HEK293 (cell line): ENCODE data around the gene SHC4.

Experiments used
- GLI4 ChIP-seq: fragments of 450-650 bp; formaldehyde crosslinking; IDR thresholded peaks from 2 replicates; pipeline ENCODE4 v1.5.1; 2016; ENCODE audit warnings: missing biosample characterization, missing genetic modification characterization
- HOXC10 ChIP-seq: sonication (generic); formaldehyde crosslinking; IDR thresholded peaks from 2 replicates; pipeline ENCODE4 v1.8.1; 2023; ENCODE audit warnings: mild to moderate bottlenecking, missing genetic modification reagents
- SALL2 ChIP-seq: fragments of 450-650 bp; formaldehyde crosslinking; IDR thresholded peaks from 2 replicates; pipeline ENCODE4 v1.5.0; 2017; ENCODE audit warnings: missing biosample characterization, mild to moderate bottlenecking, missing genetic modification characterization, borderline replicate concordance
- SP2 ChIP-seq: fragments of 450-650 bp; formaldehyde crosslinking; IDR thresholded peaks from 2 replicates; pipeline ENCODE4 v1.5.1; 2016; ENCODE audit warnings: missing biosample characterization, missing genetic modification characterization
- SP7 ChIP-seq: fragments of 450-650 bp; formaldehyde crosslinking; IDR thresholded peaks from 2 replicates; pipeline ENCODE4 v1.5.1; 2016; ENCODE audit warnings: missing biosample characterization, missing genetic modification characterization
- TCF7L2 ChIP-seq: IDR thresholded peaks from 2 replicates; pipeline ENCODE4 v1.6.1; 2011; ENCODE audit warnings: low read depth, mild to moderate bottlenecking, inconsistent platforms, low read length, moderate library complexity, borderline replicate concordance
- ZBTB17 ChIP-seq: fragments of 450-650 bp; formaldehyde crosslinking; IDR thresholded peaks from 2 replicates; pipeline ENCODE4 v1.5.1; 2016; ENCODE audit warnings: missing biosample characterization, missing genetic modification characterization
- ZFP69B ChIP-seq: fragments of 450-650 bp; formaldehyde crosslinking; IDR thresholded peaks from 2 replicates; pipeline ENCODE4 v1.5.1; 2016; ENCODE audit warnings: missing biosample characterization, missing genetic modification characterization
- ZNF10 ChIP-seq: fragments of 450-650 bp; formaldehyde crosslinking; IDR thresholded peaks from 2 replicates; pipeline ENCODE4 v1.5.1; 2017; ENCODE audit warnings: missing biosample characterization, missing genetic modification characterization
- ZNF155 ChIP-seq: fragments of 450-650 bp; formaldehyde crosslinking; IDR thresholded peaks from 2 replicates; pipeline ENCODE4 v1.5.1; 2016; ENCODE audit warnings: missing biosample characterization, missing genetic modification characterization
- ZNF510 ChIP-seq: fragments of 450-650 bp; formaldehyde crosslinking; IDR thresholded peaks from 2 replicates; pipeline ENCODE4 v1.5.1; 2018; ENCODE audit warnings: mild to moderate bottlenecking, missing genetic modification characterization, missing biosample characterization; ENCODE audit not compliant: insufficient replicate concordance
- ZNF626 ChIP-seq: fragments of 450-650 bp; sonication (Bioruptor Pico); formaldehyde crosslinking; IDR thresholded peaks from 2 replicates; pipeline ENCODE4 v1.5.1; 2018; ENCODE audit warnings: missing biosample characterization, missing genetic modification characterization, inconsistent platforms
- ZNF658 ChIP-seq: fragments of 450-650 bp; formaldehyde crosslinking; IDR thresholded peaks from 2 replicates; pipeline ENCODE4; 2016; ENCODE audit warnings: missing biosample characterization, missing genetic modification characterization
- ZSCAN30 ChIP-seq: fragments of 450-650 bp; IDR thresholded peaks from 2 replicates; pipeline ENCODE4 v1.5.1; 2018; ENCODE audit warnings: missing biosample characterization, mild to moderate bottlenecking, missing genetic modification characterization, moderate library complexity
- TF ChIP-seq, protein P1 (sequence below): fragments of 450-650 bp; formaldehyde crosslinking; IDR thresholded peaks from 2 replicates; pipeline ENCODE4 v1.5.1; 2017; ENCODE audit warnings: missing biosample characterization, mild to moderate bottlenecking, missing genetic modification characterization, moderate library complexity
- TF ChIP-seq, protein P2 (sequence below): fragments of 450-650 bp; formaldehyde crosslinking; IDR thresholded peaks from 2 replicates; pipeline ENCODE4 v1.5.1; 2016; ENCODE audit warnings: missing biosample characterization, missing genetic modification characterization
- TF ChIP-seq, protein P3 (sequence below): fragments of 450-650 bp; formaldehyde crosslinking; conservative IDR thresholded peaks from 2 replicates; pipeline ENCODE4 v1.5.1; 2016; ENCODE audit warnings: low read depth, missing biosample characterization, missing genetic modification characterization
- TF ChIP-seq, protein P4 (sequence below): fragments of 450-650 bp; formaldehyde crosslinking; conservative IDR thresholded peaks from 2 replicates; pipeline ENCODE4 v1.5.1; 2016; ENCODE audit warnings: low read depth, missing biosample characterization, missing genetic modification characterization
- TF ChIP-seq, protein P5 (sequence below): fragments of 450-650 bp; formaldehyde crosslinking; IDR thresholded peaks from 2 replicates; pipeline ENCODE4 v1.5.1; 2016; ENCODE audit warnings: missing biosample characterization, missing genetic modification characterization, low read depth
- TF ChIP-seq, protein P6 (sequence below): fragments of 450-650 bp; formaldehyde crosslinking; IDR thresholded peaks from 2 replicates; pipeline ENCODE4 v1.5.1; 2017; ENCODE audit warnings: missing biosample characterization, missing genetic modification characterization
- TF ChIP-seq, protein P7 (sequence below): fragments of 450-650 bp; formaldehyde crosslinking; IDR thresholded peaks from 2 replicates; pipeline ENCODE4 v1.5.0; 2017; ENCODE audit warnings: missing biosample characterization, missing genetic modification characterization, borderline replicate concordance

Gene SHC4

DNA sequence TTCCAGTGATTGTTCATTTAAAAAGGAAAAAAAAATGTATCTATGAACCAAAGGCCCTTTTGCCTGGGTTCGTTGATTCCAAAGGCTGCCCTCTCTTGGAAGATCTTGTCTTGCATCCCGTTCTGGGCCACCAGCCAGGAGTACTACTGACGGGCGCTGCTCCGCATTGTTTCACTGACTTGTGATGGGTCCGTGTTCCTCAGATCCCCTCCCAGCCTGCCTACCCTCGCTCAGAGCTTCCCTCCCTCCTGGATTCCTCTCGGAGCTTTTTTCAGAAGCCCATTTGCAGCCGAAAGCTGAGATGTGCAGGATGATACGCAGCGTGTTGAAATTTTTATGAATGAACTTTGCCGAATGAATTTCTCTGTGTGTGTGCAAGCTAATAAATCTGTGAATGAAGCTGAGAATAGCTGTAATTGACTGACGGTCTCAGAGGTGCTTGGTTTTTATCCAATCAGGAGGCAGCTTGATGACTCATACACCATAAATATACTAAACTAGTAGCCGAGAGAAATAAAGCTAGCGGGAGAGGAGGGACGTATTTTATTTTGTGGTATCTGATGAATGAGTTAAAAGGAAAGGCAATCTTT, at the start of gene SHC4 (continued):
- TF ChIP-seq, protein P1, sequence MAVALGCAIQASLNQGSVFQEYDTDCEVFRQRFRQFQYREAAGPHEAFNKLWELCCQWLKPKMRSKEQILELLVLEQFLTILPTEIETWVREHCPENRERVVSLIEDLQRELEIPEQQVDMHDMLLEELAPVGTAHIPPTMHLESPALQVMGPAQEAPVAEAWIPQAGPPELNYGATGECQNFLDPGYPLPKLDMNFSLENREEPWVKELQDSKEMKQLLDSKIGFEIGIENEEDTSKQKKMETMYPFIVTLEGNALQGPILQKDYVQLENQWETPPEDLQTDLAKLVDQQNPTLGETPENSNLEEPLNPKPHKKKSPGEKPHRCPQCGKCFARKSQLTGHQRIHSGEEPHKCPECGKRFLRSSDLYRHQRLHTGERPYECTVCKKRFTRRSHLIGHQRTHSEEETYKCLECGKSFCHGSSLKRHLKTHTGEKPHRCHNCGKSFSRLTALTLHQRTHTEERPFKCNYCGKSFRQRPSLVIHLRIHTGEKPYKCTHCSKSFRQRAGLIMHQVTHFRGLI (tag by site-specific recombination), result no peak
- TF ChIP-seq SP7 (tag by site-specific recombination) (peak; percentile 30; the same call in 1 of the 2 replicates), ZNF155 (tag by site-specific recombination) (no peak), HOXC10 (CRISPR knock-in tag) (no peak), ZFP69B (no peak), SALL2 (tag by site-specific recombination) (no peak), ZNF510 (tag by site-specific recombination) (no peak), ZSCAN30 (tag by site-specific recombination) (no peak), ZNF626 (no peak), ZBTB17 (tag by site-specific recombination) (peak; percentile 73), TCF7L2 (no peak), ZNF658 (tag by site-specific recombination) (no peak), ZNF10 (tag by site-specific recombination) (no peak; the same call in 1 of the 2 replicates), SP2 (tag by site-specific recombination) (peak; percentile 67), GLI4 (tag by site-specific recombination) (no peak)
- TF ChIP-seq, protein P2, sequence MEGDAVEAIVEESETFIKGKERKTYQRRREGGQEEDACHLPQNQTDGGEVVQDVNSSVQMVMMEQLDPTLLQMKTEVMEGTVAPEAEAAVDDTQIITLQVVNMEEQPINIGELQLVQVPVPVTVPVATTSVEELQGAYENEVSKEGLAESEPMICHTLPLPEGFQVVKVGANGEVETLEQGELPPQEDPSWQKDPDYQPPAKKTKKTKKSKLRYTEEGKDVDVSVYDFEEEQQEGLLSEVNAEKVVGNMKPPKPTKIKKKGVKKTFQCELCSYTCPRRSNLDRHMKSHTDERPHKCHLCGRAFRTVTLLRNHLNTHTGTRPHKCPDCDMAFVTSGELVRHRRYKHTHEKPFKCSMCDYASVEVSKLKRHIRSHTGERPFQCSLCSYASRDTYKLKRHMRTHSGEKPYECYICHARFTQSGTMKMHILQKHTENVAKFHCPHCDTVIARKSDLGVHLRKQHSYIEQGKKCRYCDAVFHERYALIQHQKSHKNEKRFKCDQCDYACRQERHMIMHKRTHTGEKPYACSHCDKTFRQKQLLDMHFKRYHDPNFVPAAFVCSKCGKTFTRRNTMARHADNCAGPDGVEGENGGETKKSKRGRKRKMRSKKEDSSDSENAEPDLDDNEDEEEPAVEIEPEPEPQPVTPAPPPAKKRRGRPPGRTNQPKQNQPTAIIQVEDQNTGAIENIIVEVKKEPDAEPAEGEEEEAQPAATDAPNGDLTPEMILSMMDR (tag by site-specific recombination), result no peak
- TF ChIP-seq, protein P3, sequence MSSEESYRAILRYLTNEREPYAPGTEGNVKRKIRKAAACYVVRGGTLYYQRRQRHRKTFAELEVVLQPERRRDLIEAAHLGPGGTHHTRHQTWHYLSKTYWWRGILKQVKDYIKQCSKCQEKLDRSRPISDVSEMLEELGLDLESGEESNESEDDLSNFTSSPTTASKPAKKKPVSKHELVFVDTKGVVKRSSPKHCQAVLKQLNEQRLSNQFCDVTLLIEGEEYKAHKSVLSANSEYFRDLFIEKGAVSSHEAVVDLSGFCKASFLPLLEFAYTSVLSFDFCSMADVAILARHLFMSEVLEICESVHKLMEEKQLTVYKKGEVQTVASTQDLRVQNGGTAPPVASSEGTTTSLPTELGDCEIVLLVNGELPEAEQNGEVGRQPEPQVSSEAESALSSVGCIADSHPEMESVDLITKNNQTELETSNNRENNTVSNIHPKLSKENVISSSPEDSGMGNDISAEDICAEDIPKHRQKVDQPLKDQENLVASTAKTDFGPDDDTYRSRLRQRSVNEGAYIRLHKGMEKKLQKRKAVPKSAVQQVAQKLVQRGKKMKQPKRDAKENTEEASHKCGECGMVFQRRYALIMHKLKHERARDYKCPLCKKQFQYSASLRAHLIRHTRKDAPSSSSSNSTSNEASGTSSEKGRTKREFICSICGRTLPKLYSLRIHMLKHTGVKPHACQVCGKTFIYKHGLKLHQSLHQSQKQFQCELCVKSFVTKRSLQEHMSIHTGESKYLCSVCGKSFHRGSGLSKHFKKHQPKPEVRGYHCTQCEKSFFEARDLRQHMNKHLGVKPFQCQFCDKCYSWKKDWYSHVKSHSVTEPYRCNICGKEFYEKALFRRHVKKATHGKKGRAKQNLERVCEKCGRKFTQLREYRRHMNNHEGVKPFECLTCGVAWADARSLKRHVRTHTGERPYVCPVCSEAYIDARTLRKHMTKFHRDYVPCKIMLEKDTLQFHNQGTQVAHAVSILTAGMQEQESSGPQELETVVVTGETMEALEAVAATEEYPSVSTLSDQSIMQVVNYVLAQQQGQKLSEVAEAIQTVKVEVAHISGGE (tag by site-specific recombination), result no peak
- TF ChIP-seq, protein P4, sequence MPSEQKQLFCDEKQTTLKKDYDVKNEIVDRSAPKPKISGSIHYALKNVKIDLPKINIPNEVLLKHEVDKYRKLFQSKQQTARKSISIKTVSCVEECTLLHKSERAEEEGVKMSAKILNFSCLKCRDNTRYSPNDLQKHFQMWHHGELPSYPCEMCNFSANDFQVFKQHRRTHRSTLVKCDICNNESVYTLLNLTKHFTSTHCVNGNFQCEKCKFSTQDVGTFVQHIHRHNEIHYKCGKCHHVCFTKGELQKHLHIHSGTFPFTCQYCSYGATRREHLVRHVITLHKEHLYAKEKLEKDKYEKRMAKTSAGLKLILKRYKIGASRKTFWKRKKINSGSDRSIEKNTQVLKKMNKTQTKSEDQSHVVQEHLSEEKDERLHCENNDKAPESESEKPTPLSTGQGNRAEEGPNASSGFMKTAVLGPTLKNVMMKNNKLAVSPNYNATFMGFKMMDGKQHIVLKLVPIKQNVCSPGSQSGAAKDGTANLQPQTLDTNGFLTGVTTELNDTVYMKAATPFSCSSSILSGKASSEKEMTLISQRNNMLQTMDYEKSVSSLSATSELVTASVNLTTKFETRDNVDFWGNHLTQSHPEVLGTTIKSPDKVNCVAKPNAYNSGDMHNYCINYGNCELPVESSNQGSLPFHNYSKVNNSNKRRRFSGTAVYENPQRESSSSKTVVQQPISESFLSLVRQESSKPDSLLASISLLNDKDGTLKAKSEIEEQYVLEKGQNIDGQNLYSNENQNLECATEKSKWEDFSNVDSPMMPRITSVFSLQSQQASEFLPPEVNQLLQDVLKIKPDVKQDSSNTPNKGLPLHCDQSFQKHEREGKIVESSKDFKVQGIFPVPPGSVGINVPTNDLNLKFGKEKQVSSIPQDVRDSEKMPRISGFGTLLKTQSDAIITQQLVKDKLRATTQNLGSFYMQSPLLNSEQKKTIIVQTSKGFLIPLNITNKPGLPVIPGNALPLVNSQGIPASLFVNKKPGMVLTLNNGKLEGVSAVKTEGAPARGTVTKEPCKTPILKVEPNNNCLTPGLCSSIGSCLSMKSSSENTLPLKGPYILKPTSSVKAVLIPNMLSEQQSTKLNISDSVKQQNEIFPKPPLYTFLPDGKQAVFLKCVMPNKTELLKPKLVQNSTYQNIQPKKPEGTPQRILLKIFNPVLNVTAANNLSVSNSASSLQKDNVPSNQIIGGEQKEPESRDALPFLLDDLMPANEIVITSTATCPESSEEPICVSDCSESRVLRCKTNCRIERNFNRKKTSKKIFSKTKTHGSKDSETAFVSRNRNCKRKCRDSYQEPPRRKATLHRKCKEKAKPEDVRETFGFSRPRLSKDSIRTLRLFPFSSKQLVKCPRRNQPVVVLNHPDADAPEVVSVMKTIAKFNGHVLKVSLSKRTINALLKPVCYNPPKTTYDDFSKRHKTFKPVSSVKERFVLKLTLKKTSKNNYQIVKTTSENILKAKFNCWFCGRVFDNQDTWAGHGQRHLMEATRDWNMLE (tag by site-specific recombination), result no peak
- TF ChIP-seq, protein P5, sequence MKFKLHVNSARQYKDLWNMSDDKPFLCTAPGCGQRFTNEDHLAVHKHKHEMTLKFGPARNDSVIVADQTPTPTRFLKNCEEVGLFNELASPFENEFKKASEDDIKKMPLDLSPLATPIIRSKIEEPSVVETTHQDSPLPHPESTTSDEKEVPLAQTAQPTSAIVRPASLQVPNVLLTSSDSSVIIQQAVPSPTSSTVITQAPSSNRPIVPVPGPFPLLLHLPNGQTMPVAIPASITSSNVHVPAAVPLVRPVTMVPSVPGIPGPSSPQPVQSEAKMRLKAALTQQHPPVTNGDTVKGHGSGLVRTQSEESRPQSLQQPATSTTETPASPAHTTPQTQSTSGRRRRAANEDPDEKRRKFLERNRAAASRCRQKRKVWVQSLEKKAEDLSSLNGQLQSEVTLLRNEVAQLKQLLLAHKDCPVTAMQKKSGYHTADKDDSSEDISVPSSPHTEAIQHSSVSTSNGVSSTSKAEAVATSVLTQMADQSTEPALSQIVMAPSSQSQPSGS (tag by site-specific recombination), result peak; percentile 13; the same call in 1 of the 2 replicates
- TF ChIP-seq, protein P6, sequence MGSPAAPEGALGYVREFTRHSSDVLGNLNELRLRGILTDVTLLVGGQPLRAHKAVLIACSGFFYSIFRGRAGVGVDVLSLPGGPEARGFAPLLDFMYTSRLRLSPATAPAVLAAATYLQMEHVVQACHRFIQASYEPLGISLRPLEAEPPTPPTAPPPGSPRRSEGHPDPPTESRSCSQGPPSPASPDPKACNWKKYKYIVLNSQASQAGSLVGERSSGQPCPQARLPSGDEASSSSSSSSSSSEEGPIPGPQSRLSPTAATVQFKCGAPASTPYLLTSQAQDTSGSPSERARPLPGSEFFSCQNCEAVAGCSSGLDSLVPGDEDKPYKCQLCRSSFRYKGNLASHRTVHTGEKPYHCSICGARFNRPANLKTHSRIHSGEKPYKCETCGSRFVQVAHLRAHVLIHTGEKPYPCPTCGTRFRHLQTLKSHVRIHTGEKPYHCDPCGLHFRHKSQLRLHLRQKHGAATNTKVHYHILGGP (tag by site-specific recombination), result no peak
- TF ChIP-seq, protein P7, sequence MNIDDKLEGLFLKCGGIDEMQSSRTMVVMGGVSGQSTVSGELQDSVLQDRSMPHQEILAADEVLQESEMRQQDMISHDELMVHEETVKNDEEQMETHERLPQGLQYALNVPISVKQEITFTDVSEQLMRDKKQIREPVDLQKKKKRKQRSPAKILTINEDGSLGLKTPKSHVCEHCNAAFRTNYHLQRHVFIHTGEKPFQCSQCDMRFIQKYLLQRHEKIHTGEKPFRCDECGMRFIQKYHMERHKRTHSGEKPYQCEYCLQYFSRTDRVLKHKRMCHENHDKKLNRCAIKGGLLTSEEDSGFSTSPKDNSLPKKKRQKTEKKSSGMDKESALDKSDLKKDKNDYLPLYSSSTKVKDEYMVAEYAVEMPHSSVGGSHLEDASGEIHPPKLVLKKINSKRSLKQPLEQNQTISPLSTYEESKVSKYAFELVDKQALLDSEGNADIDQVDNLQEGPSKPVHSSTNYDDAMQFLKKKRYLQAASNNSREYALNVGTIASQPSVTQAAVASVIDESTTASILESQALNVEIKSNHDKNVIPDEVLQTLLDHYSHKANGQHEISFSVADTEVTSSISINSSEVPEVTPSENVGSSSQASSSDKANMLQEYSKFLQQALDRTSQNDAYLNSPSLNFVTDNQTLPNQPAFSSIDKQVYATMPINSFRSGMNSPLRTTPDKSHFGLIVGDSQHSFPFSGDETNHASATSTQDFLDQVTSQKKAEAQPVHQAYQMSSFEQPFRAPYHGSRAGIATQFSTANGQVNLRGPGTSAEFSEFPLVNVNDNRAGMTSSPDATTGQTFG (tag by site-specific recombination), result no peak
